PC-3 (cell line): ENCODE data around the gene TPK1. TPM values are rescaled to one million over a fixed set of nuclear protein-coding genes. Genes with fewer than 3 reads are reported as not detected.

Experiments
- ATAC-seq: fragments of 200-7000 bp; cut with Tn5 transposase; 2 replicates; pipeline ENCODE4 v1.9.1; 2020; ENCODE audit warnings: mild to moderate bottlenecking, moderate library complexity
- BruUV-seq: library from RNA; stranded (reverse); fragments of 400-500 nt; replicated peaks from 2 replicates; lab custom pipeline; 2021; lab: Mats Ljungman, UMichigan
- CTCF ChIA-PET: fragments of 300-600 bp; sonication (Branson Sonifier 250); formaldehyde crosslinking; loops from one replicate; lab custom pipeline; 2022; ENCODE audit warnings: antibody characterized with exemption; lab: Charles Lee
- POLR2A ChIA-PET: fragments of 300-600 bp; sonication (Branson Sonifier 250); formaldehyde crosslinking; loops from one replicate; lab custom pipeline; 2022; ENCODE audit warnings: antibody characterized with exemption; ENCODE audit not compliant: unreplicated experiment; lab: Charles Lee
- DNase-seq: peaks from one replicate; pipeline ENCODE4 v3.0.0-alpha.2; 2015
- H2AFZ ChIP-seq: fragments of 300-600 bp; sonication (generic); 2 replicates; pipeline ENCODE4 v1.6.0; 2016; ENCODE audit warnings: antibody characterized with exemption, low read length
- H3F3A ChIP-seq: fragments of 300-600 bp; sonication (generic); one replicate; pipeline ENCODE4 v1.6.0; 2017; ENCODE audit warnings: antibody characterized with exemption, low read length, control low read depth, mild to moderate bottlenecking; ENCODE audit not compliant: unreplicated experiment
- H3K27ac ChIP-seq: fragments of 300-600 bp; sonication (generic); 2 replicates; pipeline ENCODE4 v1.5.1; 2016; ENCODE audit warnings: mild to moderate bottlenecking, low read length
- H3K27me3 ChIP-seq: fragments of 300-600 bp; sonication (generic); 2 replicates; pipeline ENCODE4 v1.6.1; 2016; ENCODE audit warnings: low read length, mixed read lengths
- H3K36me3 ChIP-seq: fragments of 300-600 bp; sonication (generic); 2 replicates; pipeline ENCODE4 v1.6.1; 2016; ENCODE audit warnings: low read depth, mixed run types, low read length, mixed read lengths
- H3K4me1 ChIP-seq: fragments of 300-600 bp; sonication (generic); 2 replicates; pipeline ENCODE4 v1.5.1; 2016; ENCODE audit warnings: low read length; ENCODE audit not compliant: insufficient read depth
- H3K4me2 ChIP-seq: fragments of 300-600 bp; sonication (generic); 2 replicates; pipeline ENCODE4 v1.6.0; 2016; ENCODE audit warnings: low read length
- H3K4me3 ChIP-seq: fragments of 300-600 bp; sonication (generic); 2 replicates; pipeline ENCODE4 v1.5.1; 2016; ENCODE audit warnings: mild to moderate bottlenecking, low read length, mixed read lengths
- H3K79me2 ChIP-seq: fragments of 300-600 bp; sonication (generic); 2 replicates; pipeline ENCODE4 v1.6.1; 2017; ENCODE audit warnings: low read length, mixed read lengths
- H3K9ac ChIP-seq: fragments of 300-600 bp; sonication (generic); 2 replicates; pipeline ENCODE4 v1.6.0; 2016; ENCODE audit warnings: mild to moderate bottlenecking, low read length
- H3K9me2 ChIP-seq: fragments of 300-600 bp; sonication (generic); replicated peaks from 2 replicates; pipeline ENCODE4 v1.6.1; 2016; ENCODE audit warnings: mixed run types, low read length, mixed read lengths
- H3K9me3 ChIP-seq: fragments of 300-600 bp; sonication (generic); 2 replicates; pipeline ENCODE4 v1.6.1; 2016; ENCODE audit warnings: low read length, mixed read lengths
- H4K20me1 ChIP-seq: fragments of 300-600 bp; sonication (generic); 2 replicates; pipeline ENCODE4 v1.6.1; 2016; ENCODE audit warnings: low read length, mixed read lengths
- EZH2 ChIP-seq: fragments of 300-600 bp; sonication (generic); IDR thresholded peaks from one replicate; pipeline ENCODE4 v1.6.1; 2017; ENCODE audit warnings: antibody characterized with exemption, mild to moderate bottlenecking, low read length; ENCODE audit not compliant: unreplicated experiment
- EZH2phosphoT487 ChIP-seq: fragments of 300-600 bp; sonication (generic); IDR thresholded peaks from 2 replicates; pipeline ENCODE4 v1.6.1; 2018; ENCODE audit warnings: mild to moderate bottlenecking, antibody characterized with exemption, low read length, borderline replicate concordance
- intact Hi-C: fragments of 100-400 bp; cut with micrococcal nuclease; formaldehyde crosslinking; loops from 2 replicates; pipeline ENCODE4 v1.9.0; 2023
- total RNA-seq: library from RNA; depleted of rRNA; stranded (reverse); fragments of >200 nt; gene quantifications from 2 replicates; pipeline ENCODE4 v1.2.3, GENCODE V29; 2014
- TF ChIP-seq, protein P1 (sequence below): fragments of 300-600 bp; sonication (generic); conservative IDR thresholded peaks from 2 replicates; pipeline ENCODE4 v1.5.1; 2017; ENCODE audit warnings: antibody characterized with exemption, low read depth, mild to moderate bottlenecking, low read length

TPK1 gene
- total RNA-seq, 1 experiment from 2014 or later, result 4.5 TPM

DNA sequence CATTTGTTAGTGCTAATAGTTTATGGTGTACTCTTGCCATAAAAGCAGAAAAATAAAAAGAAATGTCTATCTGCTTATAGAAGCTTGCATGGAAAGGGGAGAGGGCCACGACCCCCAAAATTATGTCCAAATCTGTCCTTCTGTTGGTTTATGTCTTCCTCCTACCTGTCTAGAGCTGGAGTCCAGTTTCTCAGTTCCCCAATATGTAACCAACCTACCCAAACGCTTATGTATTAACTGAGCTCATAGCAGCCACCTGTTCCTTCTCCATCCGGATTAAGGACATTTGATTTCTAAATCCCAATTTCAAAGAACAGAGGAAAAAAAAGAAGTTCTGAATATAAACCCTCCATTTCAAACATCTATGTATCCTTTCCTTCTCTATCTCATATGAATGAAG is 30.3 kb upstream of the TPK1 start:
- POLR2A ChIA-PET, result no interaction called here
- intact Hi-C loops, result no loop called here
- H4K20me1 ChIP-seq, result no peaks in the 10 kb centered on the region
- CTCF ChIA-PET, result no interaction called here
- H3K27ac ChIP-seq, result no peak overlapping the region
- H3K9ac ChIP-seq, result no peak overlapping the region
- DNase-seq (no peak), ATAC-seq (no peak)
- no peaks in the 10 kb centered on the region for H3F3A ChIP-seq
- no peak overlapping the region for H3K4me2 ChIP-seq
- no TSS peak for BruUV-seq
- H3K36me3 ChIP-seq, result no peaks in the 10 kb centered on the region
- no peak overlapping the region for H2AFZ ChIP-seq
- TF ChIP-seq EZH2 (no peak), EZH2phosphoT487 (no peak)
- TF ChIP-seq, protein P1, sequence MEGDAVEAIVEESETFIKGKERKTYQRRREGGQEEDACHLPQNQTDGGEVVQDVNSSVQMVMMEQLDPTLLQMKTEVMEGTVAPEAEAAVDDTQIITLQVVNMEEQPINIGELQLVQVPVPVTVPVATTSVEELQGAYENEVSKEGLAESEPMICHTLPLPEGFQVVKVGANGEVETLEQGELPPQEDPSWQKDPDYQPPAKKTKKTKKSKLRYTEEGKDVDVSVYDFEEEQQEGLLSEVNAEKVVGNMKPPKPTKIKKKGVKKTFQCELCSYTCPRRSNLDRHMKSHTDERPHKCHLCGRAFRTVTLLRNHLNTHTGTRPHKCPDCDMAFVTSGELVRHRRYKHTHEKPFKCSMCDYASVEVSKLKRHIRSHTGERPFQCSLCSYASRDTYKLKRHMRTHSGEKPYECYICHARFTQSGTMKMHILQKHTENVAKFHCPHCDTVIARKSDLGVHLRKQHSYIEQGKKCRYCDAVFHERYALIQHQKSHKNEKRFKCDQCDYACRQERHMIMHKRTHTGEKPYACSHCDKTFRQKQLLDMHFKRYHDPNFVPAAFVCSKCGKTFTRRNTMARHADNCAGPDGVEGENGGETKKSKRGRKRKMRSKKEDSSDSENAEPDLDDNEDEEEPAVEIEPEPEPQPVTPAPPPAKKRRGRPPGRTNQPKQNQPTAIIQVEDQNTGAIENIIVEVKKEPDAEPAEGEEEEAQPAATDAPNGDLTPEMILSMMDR, result no peak
- H3K9me2 ChIP-seq, result no peaks in the 10 kb centered on the region
- H3K27me3 ChIP-seq, result peaks cover 66% of the 10 kb centered on the region
- no peaks in the 10 kb centered on the region for H3K4me1 ChIP-seq
- H3K9me3 ChIP-seq, result no peaks in the 10 kb centered on the region
- no peak overlapping the region for H3K4me3 ChIP-seq
- no peaks in the 10 kb centered on the region for H3K79me2 ChIP-seq

DNA sequence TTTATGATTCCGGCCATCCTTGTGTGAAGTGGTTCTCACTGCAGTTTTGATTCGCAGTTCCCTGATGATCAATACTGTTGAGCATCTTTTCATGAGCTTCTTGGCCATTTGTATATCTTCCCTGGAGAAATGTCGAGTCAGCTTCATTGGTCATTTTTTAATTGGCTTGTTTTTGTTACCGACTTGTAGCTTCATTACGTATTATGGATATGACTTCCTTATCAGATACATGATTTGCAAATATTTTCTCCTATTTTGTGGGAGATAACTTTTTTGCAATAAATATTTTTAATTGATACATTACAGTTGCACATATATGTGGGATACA is 27.4 kb upstream of the TPK1 start:
- no peak for ATAC-seq
- Histone ChIP-seq H3K9me3 (no peaks in the 10 kb centered on the region), H3K27ac (no peak overlapping the region), H3K4me1 (no peaks in the 10 kb centered on the region), H3K79me2 (no peaks in the 10 kb centered on the region), H3K27me3 (peaks cover 70% of the 10 kb centered on the region), H3K4me2 (no peak overlapping the region), H2AFZ (no peak overlapping the region), H3F3A (no peaks in the 10 kb centered on the region), H3K9me2 (no peaks in the 10 kb centered on the region), H3K4me3 (no peak overlapping the region), H3K9ac (no peak overlapping the region), H4K20me1 (no peaks in the 10 kb centered on the region), H3K36me3 (no peaks in the 10 kb centered on the region)
- ChIA-PET CTCF (no interaction called here), POLR2A (no interaction called here)
- no TSS peak for BruUV-seq
- intact Hi-C loops, result no loop called here
- TF ChIP-seq EZH2, result no peak
- TF ChIP-seq EZH2phosphoT487, result no peak
- TF ChIP-seq, protein P1, result no peak
- no peak for DNase-seq

DNA sequence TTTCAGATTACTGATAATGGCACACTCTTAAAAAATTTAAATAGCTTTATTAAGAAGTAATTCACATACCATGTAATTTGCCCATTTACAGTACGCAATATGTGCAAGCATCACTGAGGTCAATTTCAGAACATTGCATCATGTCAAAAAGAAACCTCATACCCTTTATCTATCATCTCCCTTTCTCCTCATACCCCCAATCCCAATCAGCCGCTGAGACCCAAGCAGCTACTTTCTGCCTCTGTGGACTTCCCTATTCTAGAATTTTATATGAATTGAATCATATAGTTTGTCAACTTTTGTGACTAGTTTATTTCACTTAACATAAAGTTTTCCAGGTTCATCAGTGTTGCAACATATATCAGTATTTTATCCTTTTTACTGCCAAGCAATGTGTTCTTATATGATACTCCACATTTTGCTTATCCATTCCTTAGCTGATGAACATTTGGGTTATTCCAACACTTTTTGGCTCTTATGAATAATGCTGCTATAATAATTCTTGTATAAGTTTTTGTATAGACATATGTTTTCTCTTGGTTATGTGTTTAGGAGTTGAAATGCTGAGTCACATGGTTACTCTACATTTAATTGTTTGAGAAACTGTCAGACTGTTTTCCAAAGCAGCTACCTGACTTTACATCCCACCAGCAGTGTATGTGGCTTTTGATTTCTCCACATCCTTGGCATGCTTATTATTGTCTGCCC is 26.9 kb upstream of the TPK1 start:
- no peak overlapping the region for H3K9ac ChIP-seq
- H3K36me3 ChIP-seq, result no peaks in the 10 kb centered on the region
- no peaks in the 10 kb centered on the region for H3K79me2 ChIP-seq
- H3K4me1 ChIP-seq, result no peaks in the 10 kb centered on the region
- ChIA-PET POLR2A (no interaction called here), CTCF (no interaction called here)
- no peak overlapping the region for H3K27ac ChIP-seq
- no peak overlapping the region for H3K4me2 ChIP-seq
- intact Hi-C loops, result no loop called here
- H3K9me3 ChIP-seq, result no peaks in the 10 kb centered on the region
- H2AFZ ChIP-seq, result no peak overlapping the region
- peaks cover 73% of the 10 kb centered on the region for H3K27me3 ChIP-seq
- H3K9me2 ChIP-seq, result no peaks in the 10 kb centered on the region
- DNase-seq (no peak), ATAC-seq (no peak)
- TF ChIP-seq EZH2phosphoT487 (no peak), EZH2 (no peak)
- TF ChIP-seq, protein P1, result no peak
- no peaks in the 10 kb centered on the region for H3F3A ChIP-seq
- BruUV-seq, result no TSS peak
- no peak overlapping the region for H3K4me3 ChIP-seq
- no peaks in the 10 kb centered on the region for H4K20me1 ChIP-seq
